ENCODE data around the gene IDH3G.

The IDH3G gene

GRCh38 chrX:153789654-153790053 is 4.5 kb downstream of the IDH3G start:
- TF ChIP-seq, protein P1, sequence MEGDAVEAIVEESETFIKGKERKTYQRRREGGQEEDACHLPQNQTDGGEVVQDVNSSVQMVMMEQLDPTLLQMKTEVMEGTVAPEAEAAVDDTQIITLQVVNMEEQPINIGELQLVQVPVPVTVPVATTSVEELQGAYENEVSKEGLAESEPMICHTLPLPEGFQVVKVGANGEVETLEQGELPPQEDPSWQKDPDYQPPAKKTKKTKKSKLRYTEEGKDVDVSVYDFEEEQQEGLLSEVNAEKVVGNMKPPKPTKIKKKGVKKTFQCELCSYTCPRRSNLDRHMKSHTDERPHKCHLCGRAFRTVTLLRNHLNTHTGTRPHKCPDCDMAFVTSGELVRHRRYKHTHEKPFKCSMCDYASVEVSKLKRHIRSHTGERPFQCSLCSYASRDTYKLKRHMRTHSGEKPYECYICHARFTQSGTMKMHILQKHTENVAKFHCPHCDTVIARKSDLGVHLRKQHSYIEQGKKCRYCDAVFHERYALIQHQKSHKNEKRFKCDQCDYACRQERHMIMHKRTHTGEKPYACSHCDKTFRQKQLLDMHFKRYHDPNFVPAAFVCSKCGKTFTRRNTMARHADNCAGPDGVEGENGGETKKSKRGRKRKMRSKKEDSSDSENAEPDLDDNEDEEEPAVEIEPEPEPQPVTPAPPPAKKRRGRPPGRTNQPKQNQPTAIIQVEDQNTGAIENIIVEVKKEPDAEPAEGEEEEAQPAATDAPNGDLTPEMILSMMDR (IDR thresholded peaks at IDR 0.05; ENCODE audit: low read length, missing control alignments): no peak
- no peak overlapping the region for H3K4me3 ChIP-seq (replicated peaks; ENCODE audit: low read depth, low read length)
- DNase-seq (ENCODE audit: low read depth): no peak

GRCh38 chrX:153786669-153787068 is 7.5 kb downstream of the IDH3G start:
- H3K4me3 ChIP-seq (replicated peaks; ENCODE audit: low read depth, low read length): no peak overlapping the region
- TF ChIP-seq, protein P1 (IDR thresholded peaks at IDR 0.05; ENCODE audit: low read length, missing control alignments): no peak
- DNase-seq (ENCODE audit: low read depth): no peak

- TF ChIP-seq, protein P1 (IDR thresholded peaks at IDR 0.05; ENCODE audit: low read length, missing control alignments): no peak
- DNase-seq (ENCODE audit: low read depth): no peak
- no peak overlapping the region for H3K4me3 ChIP-seq (replicated peaks; ENCODE audit: low read depth, low read length)
These were observed 9.7 kb downstream of the IDH3G start for GRCh38 chrX:153784325-153784967.

GRCh38 chrX:153783378-153784013 is 10.7 kb downstream of the IDH3G start:
- no peak for DNase-seq (ENCODE audit: low read depth)
- TF ChIP-seq, protein P1 (IDR thresholded peaks at IDR 0.05; ENCODE audit: low read length, missing control alignments): no peak
- H3K4me3 ChIP-seq (replicated peaks; ENCODE audit: low read depth, low read length): no peak overlapping the region

DNA sequence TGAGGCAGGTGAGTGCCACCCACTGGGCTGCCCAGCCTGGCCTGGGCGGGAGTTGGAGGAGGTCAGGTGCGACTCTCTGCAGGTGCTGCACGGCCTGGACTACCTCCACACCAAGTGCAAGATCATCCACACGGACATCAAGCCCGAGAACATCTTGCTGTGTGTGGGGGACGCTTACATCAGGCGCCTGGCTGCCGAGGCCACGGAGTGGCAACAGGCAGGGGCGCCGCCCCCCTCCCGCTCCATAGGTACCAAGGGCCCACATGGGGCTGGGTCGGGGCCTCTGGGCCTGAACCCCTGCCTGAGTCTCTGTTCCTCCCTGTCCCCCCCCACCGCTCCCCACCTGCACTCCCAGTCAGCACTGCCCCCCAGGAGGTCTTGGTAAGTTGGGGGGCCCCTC is 11.3 kb downstream of the IDH3G start:
- H3K4me3 ChIP-seq (replicated peaks; ENCODE audit: low read depth, low read length): no peak overlapping the region
- DNase-seq (ENCODE audit: low read depth): no peak
- TF ChIP-seq, protein P1 (IDR thresholded peaks at IDR 0.05; ENCODE audit: low read length, missing control alignments): no peak

DNA sequence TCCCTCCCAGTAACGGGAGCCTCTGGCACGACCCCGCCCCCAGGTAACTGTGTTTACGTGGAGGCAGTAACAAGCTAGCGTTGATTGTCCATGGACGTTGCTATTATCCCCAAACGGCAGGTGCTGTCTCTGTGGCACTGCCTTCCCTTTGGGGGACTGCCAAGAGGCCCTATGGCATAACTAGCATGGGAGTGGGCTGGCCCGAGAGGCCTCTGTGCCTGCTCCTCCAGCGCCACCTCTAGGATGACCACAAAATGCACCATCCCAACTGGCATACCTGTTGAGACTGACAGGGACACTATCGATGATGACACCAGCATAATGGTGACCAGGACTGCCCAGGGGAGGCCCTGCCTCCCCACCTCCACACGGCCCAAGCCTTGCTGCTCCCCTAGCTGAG is 11.9 kb downstream of the IDH3G start:
- TF ChIP-seq, protein P1 (IDR thresholded peaks at IDR 0.05; ENCODE audit: low read length, missing control alignments): no peak
- no peak for DNase-seq (ENCODE audit: low read depth)
- no peak overlapping the region for H3K4me3 ChIP-seq (replicated peaks; ENCODE audit: low read depth, low read length)
